T follicular helper cell (primary cell): ENCODE measurements around the gene MFAP3.
"Not testable (repeated sequence)": the region's sequence is repeated elsewhere in the genome, so short reads cannot be mapped to it uniquely, and the experiment has no call there.

Source experiments
- DNase-seq: peaks from one replicate; pipeline ENCODE4 v3.0.0-alpha.2; 2020; ENCODE audit warnings: low read depth
- total RNA-seq, 2 experiments: gene quantifications; one replicate each; lab custom pipeline; 2026; lab: John Stamatoyannopoulos, UW

Gene MFAP3
- total RNA-seq = 58.4 to 61.0 reads per million in 2 experiments

DNA sequence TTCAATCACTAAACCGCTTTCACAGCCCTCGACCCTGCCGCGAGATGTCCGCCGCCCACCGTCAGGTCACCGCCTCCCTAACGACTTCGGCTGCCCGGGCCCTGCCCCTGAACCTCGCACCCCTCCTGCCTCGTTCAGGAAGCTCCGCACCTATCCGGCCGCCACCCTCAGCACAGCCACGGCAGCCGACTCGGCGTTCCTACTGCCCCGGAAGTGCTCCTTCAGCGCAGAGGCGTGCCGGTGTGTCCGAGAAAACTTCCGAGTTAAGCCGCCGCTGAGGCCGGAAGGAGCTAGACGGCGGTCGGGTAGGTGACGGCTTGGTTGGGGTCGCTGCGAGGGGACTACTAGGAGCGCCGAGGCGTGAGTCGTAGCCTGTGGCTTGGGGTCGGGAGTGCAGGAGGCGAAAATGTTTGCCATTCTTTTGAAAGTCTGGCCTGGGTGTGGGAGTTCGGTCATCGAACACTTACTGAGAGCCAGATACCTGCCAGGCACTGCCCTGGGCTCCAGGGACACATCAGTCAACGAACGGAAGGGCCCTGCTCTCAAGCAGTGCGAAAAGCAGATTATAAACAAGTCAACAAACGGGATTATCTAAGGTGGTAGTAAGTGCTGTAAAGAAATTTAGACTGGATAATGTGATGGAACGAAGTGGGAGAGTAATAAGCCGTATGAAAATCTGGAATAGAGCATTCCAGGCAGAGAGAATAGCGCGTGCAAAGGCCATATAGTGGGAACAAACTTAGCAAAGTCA, at the start of gene MFAP3, which contains the start of gene FAM114A2:
MFAP3 (plus strand) TSS at position 261 of the 751 bp plus-strand sequence. CDS start 10,756 bp downstream, outside the sequence.
FAM114A2 (minus strand) TSS at position 204 of the 751 bp plus-strand sequence. CDS start 3,957 bp downstream, outside the sequence.
- DNase-seq = peak; percentile 78

DNA sequence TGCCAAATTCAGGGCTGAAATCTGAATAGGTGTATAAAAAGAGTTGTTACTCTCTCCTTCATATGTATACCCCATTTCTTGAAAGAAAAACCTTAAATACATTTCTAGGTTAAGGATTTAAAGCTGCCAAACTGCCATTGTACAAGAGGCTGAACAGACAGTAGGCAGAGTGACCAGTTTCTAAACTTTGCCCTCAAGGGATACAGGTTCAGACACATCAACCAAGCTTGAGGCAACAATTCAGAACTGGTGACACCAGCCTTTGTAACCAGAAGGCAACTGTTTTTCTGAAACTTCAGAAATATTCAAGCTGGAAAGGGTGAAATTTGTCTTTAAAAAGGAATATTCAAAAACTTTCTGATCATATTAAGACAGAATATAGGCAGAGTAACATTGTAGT, 47.6 kb upstream of the MFAP3 start:
- no peak for DNase-seq

DNA sequence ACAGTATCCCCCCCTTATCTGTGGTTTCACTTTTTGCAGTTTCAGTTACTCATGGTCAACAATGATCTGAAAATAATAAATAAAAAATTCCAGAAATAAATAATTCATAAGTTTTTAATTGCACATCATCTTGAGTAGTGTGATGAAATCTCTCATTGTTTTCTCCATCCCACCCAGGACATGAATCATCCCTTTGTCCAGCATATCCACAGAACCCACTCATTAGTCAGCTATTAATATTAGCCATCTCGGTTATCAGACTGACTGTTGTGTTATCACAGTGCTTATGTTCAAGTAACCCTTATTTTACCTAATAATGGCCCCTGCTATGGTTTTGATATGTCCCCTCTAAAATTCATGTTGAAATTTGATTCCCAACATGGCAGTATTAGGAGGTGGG, 40.8 kb upstream of the MFAP3 start:
- DNase-seq = no peak

DNA sequence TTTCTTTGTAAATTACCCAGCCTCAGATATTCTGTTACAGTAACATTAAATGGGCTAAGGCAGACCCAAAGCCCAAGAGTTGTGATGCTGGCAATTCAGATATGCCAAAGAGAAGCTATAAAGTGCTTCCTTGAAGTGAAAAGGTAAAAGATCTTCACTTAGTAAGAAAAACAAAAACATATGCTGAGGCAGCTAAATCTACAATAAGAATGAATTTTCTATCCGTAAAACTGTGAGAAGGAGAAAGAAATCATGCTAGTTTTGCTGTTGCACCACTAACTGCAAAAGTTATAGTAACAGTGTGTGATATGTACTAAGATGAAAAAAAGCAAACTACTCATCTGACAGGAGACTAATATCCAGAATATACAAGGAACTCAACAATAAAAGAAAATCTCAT, 40.0 kb upstream of the MFAP3 start:
- no peak for DNase-seq

DNA sequence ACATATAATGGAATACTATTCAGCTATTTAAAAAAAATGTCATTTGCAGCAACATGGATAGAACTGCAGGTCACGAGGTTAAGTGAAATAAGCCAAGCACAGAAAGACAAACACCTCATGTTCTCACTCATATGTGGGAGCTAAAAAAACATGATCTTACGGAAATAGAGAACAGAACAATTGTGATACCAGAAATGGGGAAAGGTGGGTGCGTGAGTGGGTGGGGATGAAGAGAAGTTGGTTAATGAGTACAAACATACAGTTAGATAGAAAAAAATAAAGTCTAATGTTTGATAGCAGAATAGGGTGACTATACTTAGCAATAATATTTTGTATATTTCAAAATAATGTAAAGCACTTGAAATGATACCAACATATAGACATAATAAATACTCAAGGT, 38.8 kb upstream of the MFAP3 start:
- no peak for DNase-seq

DNA sequence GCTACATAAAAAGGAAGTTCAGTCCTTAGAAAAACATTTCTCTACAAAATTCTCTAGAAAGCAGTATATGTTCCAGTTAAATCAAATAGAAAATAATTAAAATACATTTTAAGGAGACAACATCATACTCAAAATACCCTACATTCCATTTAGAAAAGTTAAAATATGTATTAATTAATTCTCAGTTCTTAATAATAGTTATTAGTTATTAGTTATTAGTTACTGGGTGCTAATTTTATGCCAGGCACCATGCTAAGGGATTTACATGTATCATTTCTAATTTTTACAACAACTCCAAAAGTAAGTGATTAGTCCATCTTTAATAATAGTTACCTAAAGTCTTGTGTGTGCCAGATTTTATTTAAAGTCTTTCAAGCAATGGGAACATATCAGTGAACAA, 38.1 kb upstream of the MFAP3 start:
- DNase-seq = no peak

DNA sequence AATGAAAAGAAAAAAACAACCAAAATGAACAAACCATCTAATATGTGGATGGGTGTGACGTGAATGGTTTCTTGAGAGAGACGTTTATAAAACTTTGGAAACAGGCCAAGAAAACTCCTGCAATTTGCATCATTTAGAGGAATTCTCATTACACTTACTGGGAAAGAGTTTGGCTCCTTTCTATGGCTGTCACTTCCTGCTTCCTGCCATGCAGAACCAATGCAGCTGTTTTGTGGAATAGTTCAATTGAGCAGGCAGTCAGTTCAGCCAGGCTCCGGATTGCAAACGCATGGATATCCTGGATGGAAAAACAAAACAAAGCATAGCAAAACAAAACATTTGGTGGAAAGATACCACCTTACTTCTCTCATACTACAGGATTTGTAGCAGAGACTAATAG, 36.7 kb upstream of the MFAP3 start:
- no peak for DNase-seq

DNA sequence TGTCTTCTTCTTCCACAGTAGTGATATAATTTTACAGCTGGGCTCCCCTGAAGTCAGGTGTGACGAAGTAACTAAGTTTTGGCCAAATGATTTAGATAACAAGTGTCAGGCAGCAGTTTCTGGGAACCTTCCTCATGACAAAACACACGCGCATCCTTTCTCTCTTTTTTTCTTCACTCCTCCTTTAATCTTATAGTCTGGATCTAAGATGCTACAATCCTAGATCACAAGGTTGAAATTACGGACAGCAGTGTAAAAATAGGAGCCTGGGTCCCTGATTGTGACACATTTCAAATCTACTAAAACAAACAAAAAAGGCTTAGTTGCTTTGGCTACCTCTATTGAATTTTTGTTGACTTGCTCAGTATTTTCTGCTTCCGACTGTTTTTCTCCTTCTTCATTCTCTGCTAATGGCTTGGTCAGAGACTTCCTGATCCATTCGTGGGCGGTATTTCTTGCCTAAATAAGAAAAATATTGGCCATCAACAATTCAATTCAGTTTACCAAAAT, 36.2 kb upstream of the MFAP3 start:
- no peak for DNase-seq

DNA sequence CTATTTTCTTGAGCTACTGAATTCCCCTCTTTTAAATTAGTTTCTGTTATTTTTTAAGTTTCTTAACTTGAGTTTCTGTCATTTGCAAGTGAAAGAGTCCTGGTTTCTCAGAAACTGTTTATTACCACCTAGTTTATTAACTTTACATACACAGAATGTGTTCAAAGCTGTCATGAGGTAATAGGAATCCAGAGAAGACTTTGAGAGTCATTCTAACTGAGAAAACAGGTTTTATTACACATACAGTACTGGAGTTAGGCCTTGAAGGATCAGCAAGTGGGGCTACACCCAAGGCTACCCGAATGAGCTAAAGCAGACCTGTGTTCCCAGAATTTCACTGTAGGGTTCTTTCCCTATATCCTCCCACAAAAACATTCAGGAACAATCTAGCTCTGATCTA, 33.1 kb upstream of the MFAP3 start:
- no peak for DNase-seq

DNA sequence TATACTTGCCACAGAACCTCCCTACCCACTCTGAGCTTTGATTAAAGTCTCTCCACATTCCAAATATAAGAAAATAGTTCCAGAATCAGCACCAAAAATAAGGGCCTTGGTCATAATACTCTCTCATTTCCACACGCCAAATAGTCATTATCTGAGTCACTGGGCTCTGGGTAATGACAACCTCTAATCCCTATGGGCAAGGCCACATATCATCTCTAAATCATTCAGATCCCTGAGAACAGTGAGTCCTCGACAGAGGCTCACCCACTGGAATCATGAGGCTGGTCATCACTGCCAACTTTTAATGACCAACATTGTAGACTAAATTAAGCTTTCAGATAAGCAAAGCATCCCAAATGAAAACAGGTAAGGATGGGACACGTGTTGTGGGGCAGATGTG, 28.1 kb upstream of the MFAP3 start:
- DNase-seq = no peak

DNA sequence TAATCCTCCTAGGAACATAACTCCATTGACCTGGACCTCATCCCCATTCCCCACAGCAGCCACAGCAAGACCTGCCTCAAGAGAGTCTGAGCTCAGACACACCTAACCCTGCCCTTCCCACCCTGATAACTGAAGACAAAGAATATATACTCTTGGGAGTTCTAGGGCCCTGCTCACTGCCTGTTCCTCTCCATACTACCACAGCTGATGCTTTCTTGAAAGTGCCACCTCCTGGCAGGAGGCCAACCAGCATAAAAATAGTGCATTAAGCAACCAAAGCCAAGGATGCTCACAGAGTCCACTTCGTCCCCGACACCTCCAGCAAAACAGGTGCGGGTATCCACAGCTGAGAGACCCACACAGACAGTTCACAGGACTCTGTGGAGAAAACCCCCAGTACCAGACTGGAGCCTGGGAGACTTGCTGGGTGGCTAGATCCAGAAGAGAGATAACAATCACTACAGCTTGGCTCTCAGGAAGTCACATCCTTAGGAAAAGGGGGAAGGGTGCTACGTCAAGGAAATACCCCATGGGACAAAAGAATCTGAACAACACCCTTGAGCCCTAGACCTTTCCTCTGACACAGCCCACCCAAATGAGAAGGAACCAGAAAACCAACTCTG, 23.6 kb upstream of the MFAP3 start:
- no peak for DNase-seq

DNA sequence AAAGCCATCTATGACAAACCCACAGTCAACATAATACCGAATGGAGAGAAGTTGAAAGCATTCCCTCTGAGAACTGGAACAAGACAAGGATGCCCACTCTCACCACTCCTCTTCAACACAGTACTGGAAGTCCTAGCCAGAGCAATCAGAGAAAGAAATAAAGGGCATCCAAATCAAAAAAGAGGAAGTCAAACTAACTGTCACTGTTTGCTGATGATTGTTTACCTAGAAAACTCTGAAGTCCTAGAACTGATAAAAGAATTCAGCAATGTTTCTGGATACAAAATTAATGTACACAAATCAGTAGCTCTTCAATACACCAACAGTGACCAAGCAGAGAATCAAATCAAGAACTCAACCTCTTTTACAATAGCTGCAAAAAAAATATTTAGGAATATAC, 19.8 kb upstream of the MFAP3 start:
- DNase-seq = not testable (repeated sequence)

DNA sequence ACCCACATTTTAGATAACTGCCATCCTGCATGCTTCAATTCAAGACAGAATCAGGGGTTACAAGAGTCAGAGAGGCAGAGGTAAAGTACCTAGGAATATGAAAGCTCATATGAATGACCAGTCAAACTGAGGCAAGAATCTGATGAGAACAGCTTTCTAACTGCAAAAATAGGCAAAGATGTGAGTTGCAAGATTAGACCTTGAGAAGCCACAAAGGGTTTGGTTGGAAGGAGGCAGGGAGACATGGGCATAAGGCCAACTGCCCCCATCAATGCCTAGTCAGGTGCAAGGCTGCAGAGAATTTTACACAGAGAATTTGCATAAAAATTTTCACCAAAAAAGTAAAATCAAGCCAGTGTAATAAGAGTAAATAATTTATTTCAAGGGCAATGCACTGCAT, 12.8 kb upstream of the MFAP3 start:
- DNase-seq = no peak

DNA sequence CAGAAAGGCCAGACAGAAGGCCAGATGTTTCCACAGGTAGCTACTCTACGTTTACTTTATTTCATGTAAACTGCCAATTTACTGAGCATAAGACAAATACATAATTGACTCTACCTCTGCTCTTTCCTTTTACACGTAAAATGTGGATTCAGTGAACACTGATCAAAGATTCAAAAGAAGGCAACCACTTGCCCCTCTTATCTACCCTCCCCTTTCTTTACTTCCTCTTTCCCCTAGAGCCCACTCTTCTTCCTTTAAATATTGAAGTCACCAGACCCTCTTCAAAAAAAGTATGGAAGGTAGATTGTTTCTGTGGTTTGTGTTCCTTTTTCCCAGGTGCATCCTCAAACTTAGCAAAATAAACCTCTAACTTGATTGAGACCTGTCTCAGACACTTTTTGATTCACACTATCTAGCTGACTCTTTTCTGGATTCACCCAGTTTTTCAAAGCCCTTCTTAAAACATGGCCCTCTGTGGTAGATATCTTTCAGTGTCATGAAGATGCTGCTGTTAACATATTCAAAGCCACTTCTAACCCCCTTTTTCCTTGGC, 6.8 kb upstream of the MFAP3 start:
- DNase-seq = no peak

DNA sequence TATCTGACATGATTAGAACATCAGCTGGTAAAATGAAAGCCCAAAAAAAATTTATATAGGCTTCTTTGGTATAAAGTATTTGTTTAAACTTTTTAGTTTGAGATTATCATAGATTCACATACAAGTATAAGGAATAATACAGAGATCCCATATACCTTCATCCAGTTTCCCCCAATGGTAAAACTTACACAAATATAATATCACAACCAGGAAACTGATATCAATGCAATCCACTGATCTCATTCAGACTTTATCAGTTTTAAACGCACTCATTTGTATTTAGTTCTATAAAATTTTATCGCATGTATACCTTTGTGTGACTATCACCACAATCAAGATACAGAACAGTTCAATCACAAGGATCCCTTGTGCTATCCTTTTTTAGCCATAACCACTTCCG, 3.8 kb upstream of the MFAP3 start:
- no peak for DNase-seq

DNA sequence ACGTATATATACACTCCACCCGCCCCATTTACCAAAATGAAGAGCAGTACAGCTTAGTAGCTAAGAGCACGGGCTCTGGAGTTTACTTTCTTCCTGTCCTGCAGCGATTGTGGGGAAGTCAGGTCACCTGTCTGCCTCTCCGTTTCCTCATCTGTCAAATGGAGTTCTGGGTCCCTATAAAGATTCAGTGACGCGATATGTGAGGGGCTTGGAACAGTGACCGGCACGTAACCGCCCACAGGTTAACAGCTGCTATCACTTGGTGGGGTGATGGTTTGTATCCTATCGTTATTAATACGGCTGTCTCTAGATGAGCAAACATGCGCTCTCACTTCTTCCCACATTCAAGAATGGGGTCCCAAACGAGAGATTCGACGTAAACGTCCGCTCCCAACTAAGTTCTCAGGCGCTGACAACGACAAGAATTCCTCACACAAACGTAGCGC, 483 bp upstream of the MFAP3 start:
- peak; percentile 8 for DNase-seq

DNA sequence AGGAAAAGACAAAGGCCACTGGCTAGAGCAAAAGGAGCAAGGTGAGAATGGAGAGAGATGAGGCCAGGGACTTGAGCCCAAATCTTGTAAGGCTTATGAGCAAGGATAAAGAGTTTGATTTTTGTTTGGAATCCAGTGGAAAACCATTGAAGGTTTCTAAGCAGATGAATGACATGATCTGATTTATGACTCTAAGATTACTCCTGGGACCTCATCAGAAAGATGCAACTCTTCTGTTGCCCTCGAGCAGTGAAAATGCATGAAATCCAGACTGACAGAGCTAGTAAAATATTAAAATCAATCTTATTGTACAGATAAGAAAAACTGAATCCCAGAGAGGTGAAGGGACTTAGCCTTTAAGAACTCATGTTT, 677 bp downstream of the MFAP3 start:
- DNase-seq = no peak

DNA sequence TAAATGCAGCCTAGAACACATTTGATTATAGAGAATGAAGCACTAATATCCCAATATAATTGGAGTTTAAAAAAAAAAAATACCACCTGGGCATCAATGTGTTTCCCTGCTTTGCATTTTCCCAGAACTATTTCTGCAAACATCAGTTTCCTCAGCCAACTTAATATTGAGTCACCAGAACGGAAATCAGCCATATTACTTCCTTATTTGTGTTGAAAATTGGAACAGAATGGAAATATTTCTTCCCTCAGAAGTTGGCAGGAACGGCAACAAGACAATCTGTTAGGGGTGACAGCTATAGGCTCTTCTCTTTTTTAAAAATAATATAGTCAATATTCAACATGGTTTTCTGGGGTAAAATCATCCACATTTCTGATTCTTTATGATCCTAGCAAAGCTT, 4.0 kb downstream of the MFAP3 start:
- no peak for DNase-seq

DNA sequence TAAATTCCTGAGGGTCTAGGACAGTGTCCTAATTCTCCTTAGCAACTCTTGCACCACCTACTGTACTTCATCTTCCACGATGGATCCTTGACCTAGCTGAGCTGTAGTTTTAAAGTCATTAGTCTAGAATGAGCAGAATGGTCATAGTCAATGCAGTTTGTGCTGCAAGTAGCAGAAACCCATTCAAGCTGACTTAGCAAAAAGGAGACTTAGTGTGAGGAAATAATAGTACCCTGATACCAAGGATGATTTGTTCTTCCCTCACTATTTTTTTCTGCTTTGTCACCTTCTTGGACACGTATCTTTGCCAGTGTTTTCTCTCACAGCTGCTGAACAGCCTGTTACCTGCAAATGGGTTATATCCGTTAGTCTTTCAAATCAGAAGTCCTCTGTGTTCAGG, 5.3 kb downstream of the MFAP3 start:
- DNase-seq = no peak

DNA sequence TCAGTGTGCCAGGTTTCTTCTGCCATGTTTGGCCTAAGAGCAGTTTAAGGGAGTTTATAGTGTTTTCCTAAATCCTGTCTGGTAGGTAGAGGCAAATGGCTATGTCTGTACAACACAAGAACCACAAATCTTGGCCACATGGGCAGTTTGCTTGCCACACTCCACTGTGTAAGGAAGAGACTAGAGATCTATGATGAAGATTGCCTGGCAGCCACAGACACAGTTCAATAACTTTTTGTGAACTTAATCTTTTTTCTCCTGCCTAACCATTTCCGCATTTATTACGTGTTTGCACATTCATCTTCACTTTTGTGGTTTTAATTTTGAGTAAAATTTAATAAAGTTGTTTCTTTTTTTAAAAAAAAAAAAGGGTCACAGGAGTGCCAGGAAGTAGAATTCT, 5.8 kb downstream of the MFAP3 start:
- DNase-seq = no peak

DNA sequence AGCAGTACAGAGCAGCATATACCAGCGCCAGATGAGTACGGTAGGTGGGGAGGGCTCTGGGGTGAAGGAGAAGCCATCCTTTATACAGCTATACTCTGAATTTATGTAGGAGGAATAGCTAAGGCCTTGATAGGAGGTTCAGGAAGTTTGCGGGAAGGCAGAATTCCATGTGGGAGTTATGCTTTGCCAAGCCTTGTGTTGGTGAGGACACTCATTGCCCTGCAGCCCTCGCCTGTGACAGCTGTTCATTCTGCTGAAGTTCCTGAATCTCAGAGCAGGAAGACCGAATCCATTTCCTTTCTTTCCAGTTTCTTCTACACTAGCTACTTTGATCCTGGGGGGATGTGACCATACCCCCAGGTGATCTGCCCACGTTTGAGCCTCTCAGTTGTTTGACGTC, 7.7 kb downstream of the MFAP3 start:
- DNase-seq = no peak

DNA sequence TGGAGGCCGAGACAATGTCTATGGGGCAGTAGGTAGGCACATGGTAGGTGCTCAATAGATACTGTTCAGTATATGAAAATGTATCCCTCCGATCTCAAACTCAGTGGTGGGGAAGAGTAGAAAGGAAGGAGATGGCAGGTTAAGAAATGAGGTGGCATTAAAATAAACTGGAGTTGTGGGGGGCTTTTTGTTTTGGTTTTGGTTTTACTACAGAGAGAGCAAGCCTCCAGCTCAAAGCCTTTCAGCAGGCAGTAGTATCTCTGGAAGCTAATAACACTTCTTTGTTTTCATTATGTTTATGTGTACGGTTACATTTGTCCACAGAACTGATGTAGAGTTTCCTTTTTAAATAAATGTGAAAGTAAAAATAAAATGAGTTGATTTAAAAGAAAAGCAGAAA, 8.6 kb downstream of the MFAP3 start:
- DNase-seq = no peak

DNA sequence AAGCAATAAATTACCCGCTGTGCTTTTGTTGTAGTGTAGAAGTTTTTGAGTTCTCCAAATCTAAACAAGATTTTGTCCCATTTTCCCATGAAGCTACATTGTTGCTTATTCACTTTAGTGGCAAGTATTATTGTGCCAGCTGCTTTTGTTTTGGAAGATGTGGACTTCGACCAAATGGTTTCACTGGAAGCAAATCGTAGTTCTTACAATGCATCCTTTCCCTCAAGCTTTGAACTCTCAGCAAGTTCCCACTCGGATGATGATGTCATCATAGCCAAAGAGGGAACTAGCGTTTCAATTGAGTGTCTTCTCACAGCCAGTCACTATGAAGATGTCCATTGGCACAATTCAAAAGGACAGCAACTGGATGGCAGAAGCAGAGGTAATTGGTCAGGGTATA, 10.9 kb downstream of the MFAP3 start:
- DNase-seq = no peak
